ENCODE results near the gene PAFAH2. TPM values are rescaled to one million over a fixed set of nuclear protein-coding genes. Genes with fewer than 3 reads are reported as not detected.
"Not testable (repeated sequence)": the region's sequence is repeated elsewhere in the genome, so short reads cannot be mapped to it uniquely, and the experiment has no call there.

PAFAH2 gene
- total RNA-seq, 1 experiment from 2014 or later: 7.9 TPM

- H3K4me3 ChIP-seq: no peak overlapping the region
- H3K36me3 ChIP-seq: no peaks in the 10 kb centered on the region
- no peak overlapping the region for H3K27ac ChIP-seq
- no peaks in the 10 kb centered on the region for H3K27me3 ChIP-seq (replicated peaks)
- no peak for DNase-seq (ENCODE audit: low read depth in 1 of 2, low spot score in 2 of 2)
- H3K4me1 ChIP-seq (replicated peaks): no peaks in the 10 kb centered on the region
- H3K9me3 ChIP-seq (replicated peaks): no peaks in the 10 kb centered on the region
Measured at GRCh38 chr1:25933479-25934365, 64.1 kb downstream of the PAFAH2 start.

GRCh38 chr1:25932811-25933400 is 65.0 kb downstream of the PAFAH2 start:
- not testable (repeated sequence) for H3K27me3 ChIP-seq (replicated peaks); H3K4me3 ChIP-seq; H3K36me3 ChIP-seq; DNase-seq (ENCODE audit: low read depth in 1 of 2, low spot score in 2 of 2); H3K9me3 ChIP-seq (replicated peaks); H3K4me1 ChIP-seq (replicated peaks); H3K27ac ChIP-seq

DNA sequence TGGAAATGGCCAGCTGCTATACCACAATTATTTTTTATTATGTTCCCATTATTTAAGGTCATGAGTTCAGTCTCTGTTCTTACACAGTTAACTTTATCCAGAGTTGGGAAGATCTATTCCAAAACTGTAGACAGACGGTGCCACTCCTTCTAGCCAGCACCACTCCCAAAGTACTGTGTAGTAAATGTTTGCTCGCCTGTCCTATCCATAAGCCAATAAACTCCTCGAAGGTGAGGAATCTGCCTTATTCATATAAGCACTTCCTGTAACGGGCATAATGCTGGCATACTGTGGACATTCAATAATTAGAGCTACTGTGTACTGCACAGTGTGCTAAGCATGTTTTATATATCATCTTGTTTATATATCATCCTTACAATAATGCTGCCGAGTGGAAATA is 65.5 kb downstream of the PAFAH2 start:
- H3K4me3 ChIP-seq: no peak overlapping the region
- H3K27me3 ChIP-seq (replicated peaks): no peaks in the 10 kb centered on the region
- H3K27ac ChIP-seq: no peak overlapping the region
- no peaks in the 10 kb centered on the region for H3K4me1 ChIP-seq (replicated peaks)
- H3K9me3 ChIP-seq (replicated peaks): no peaks in the 10 kb centered on the region
- H3K36me3 ChIP-seq: no peaks in the 10 kb centered on the region
- no peak for DNase-seq (ENCODE audit: low read depth in 1 of 2, low spot score in 2 of 2)

- no peak for DNase-seq (ENCODE audit: low read depth in 1 of 2, low spot score in 2 of 2)
- H3K36me3 ChIP-seq: no peaks in the 10 kb centered on the region
- H3K9me3 ChIP-seq (replicated peaks): no peaks in the 10 kb centered on the region
- H3K4me3 ChIP-seq: no peak overlapping the region
- H3K4me1 ChIP-seq (replicated peaks): peaks cover 9% of the 10 kb centered on the region; the same call in 1 of the 2 replicates
- H3K27ac ChIP-seq: no peak overlapping the region
- H3K27me3 ChIP-seq (replicated peaks): no peaks in the 10 kb centered on the region
Measured at GRCh38 chr1:25929016-25929415, 68.8 kb downstream of the PAFAH2 start.

DNA sequence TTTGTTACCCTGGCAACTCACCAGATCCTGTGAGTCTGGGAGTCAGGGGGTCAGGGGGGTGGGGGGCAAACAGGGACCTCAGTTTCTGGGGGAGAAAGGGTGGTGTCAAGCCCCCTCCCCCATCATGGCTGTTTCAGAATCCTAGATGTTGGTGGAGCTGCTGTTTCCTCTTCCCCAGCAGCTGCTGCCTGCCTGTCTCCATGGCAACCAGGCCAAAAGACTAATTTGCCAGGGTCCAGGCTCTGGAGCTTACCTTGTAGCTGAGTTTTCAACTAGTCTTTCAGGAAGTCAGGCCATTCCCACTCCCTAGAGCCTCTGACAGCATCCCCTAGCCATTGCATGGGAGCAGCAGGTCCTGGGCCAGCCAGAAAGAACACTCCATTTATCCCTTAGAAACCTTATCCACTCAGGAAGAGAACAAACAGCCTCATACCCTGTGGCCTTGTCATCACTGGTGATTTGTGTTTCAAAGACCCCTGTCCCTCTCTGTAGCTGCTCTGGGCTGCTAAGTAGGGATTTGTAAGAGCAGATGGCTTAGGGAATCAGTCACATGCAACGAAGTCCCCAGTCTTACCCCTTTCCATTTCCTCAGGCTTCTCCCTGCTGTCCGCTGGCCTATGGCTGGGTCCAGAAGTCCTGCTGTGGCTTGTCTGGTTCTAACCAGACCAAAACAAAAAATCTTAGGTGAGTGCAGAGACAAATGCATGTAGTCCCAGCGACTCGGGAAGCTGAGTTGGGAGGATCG is 70.2 kb downstream of the PAFAH2 start:
- Histone ChIP-seq H3K4me3 (no peak overlapping the region), H3K4me1 (replicated peaks) (peaks cover 22% of the 10 kb centered on the region), H3K27ac (no peak overlapping the region), H3K27me3 (replicated peaks) (no peaks in the 10 kb centered on the region), H3K9me3 (replicated peaks) (no peaks in the 10 kb centered on the region), H3K36me3 (no peaks in the 10 kb centered on the region)
- no peak for DNase-seq (ENCODE audit: low read depth in 1 of 2, low spot score in 2 of 2)

GRCh38 chr1:25926731-25927496 is 70.9 kb downstream of the PAFAH2 start:
- H3K9me3 ChIP-seq (replicated peaks): no peaks in the 10 kb centered on the region
- no peak overlapping the region for H3K4me3 ChIP-seq
- no peaks in the 10 kb centered on the region for H3K36me3 ChIP-seq
- peaks cover 29% of the 10 kb centered on the region for H3K4me1 ChIP-seq (replicated peaks)
- H3K27me3 ChIP-seq (replicated peaks): no peaks in the 10 kb centered on the region
- no peak for DNase-seq (ENCODE audit: low read depth in 1 of 2, low spot score in 2 of 2)
- no peak overlapping the region for H3K27ac ChIP-seq

- Histone ChIP-seq H3K4me1 (replicated peaks) (peaks cover 31% of the 10 kb centered on the region), H3K9me3 (replicated peaks) (no peaks in the 10 kb centered on the region), H3K27me3 (replicated peaks) (no peaks in the 10 kb centered on the region)
Measured at GRCh38 chr1:25924454-25924853, 73.4 kb downstream of the PAFAH2 start.

GRCh38 chr1:25922971-25923552 is 74.8 kb downstream of the PAFAH2 start:
- Histone ChIP-seq H3K27me3 (replicated peaks) (no peaks in the 10 kb centered on the region), H3K4me3 (peak overlapping the region; percentile 40), H3K9me3 (replicated peaks) (no peaks in the 10 kb centered on the region), H3K36me3 (no peaks in the 10 kb centered on the region), H3K27ac (peak overlapping the region; percentile 49), H3K4me1 (replicated peaks) (peaks cover 31% of the 10 kb centered on the region)
- peak; percentile 49 to 55 for DNase-seq (ENCODE audit: low read depth in 1 of 2, low spot score in 2 of 2)

More at GRCh38 chr1:25924454-25924853, 73.4 kb downstream of the PAFAH2 start:
- no peak overlapping the region for H3K27ac ChIP-seq
- no peak for DNase-seq (ENCODE audit: low read depth in 1 of 2, low spot score in 2 of 2)
- H3K4me3 ChIP-seq: no peak overlapping the region
- H3K36me3 ChIP-seq: no peaks in the 10 kb centered on the region

DNA sequence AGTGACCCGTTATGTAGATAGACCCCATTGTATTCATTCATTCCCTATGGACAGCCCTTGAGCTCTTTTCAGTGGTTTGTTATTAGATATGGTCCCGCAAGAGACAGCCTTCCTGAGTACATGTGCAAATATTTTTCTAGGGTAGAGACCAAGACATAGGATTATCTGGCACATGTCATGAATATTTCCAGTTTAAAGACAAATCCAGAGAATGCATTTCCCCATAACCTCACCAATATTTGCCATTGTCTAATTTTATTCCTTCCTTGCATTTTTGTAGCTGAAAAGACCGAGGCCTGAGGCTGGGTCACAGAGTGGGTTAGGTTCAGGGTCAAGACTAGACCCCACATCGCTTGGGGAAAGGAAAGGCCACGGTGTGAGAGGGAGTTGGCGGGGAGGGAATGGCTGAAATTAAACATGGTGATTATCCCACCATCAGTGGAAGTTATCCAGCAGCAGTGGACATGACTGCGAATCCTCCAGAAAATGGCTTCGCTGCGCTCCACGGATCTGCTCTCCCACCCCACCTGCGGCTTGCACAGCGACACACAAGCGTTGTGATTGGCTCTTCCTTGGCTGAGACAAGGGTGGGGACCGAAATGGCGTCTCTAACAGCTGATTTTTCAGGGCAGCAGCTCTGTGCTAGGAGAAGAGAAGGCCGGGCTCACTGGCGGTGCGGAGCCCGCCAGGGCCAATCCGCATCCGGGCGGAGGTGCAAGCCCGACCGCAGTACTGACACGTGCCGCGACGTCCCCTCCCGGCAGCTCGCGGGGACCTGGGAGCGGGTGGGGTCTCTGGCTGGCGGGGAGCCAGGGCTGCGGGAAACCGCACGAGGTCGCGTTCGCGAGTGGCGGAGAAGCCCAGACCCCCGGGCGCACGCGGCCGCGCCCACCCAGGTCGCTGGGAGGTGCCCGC is 75.5 kb downstream of the PAFAH2 start:
- peak in 1 of 2 experiments; percentile 36 for DNase-seq (ENCODE audit: low read depth in 1 of 2, low spot score in 2 of 2)
- Histone ChIP-seq H3K4me3 (peak overlapping the region; percentile 40), H3K27ac (peak overlapping the region; percentile 49), H3K27me3 (replicated peaks) (no peaks in the 10 kb centered on the region), H3K9me3 (replicated peaks) (no peaks in the 10 kb centered on the region), H3K36me3 (no peaks in the 10 kb centered on the region), H3K4me1 (replicated peaks) (peaks cover 31% of the 10 kb centered on the region)

GRCh38 chr1:25918615-25919014 is 79.2 kb downstream of the PAFAH2 start:
- Histone ChIP-seq H3K27me3 (replicated peaks) (no peaks in the 10 kb centered on the region), H3K4me1 (replicated peaks) (peaks cover 19% of the 10 kb centered on the region), H3K27ac (no peak overlapping the region), H3K9me3 (replicated peaks) (no peaks in the 10 kb centered on the region), H3K36me3 (no peaks in the 10 kb centered on the region), H3K4me3 (no peak overlapping the region)
- DNase-seq (ENCODE audit: low read depth in 1 of 2, low spot score in 2 of 2): no peak

DNA sequence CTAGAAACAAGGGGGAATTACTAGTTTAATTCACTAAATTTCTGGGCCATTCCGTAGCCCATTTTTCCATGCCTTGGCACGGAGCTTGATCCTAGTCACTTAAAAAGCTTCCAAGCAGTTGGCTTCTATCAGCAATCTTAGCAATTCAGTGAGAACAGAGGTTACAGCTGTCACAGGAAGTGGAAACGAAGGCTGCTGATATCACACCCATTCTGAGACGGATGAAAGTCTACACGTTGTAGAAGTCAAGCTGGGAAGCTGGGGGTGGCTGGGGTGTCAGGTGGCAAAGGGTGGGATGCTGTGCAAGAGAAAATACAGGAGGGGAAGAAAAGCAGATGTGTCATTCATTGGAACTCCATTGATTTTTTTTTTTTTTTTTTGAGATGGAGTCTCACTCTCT is 79.9 kb downstream of the PAFAH2 start:
- H3K27ac ChIP-seq: no peak overlapping the region
- H3K4me3 ChIP-seq: no peak overlapping the region
- no peaks in the 10 kb centered on the region for H3K9me3 ChIP-seq (replicated peaks)
- no peak for DNase-seq (ENCODE audit: low read depth in 1 of 2, low spot score in 2 of 2)
- no peaks in the 10 kb centered on the region for H3K36me3 ChIP-seq
- peaks cover 13% of the 10 kb centered on the region for H3K4me1 ChIP-seq (replicated peaks)
- H3K27me3 ChIP-seq (replicated peaks): no peaks in the 10 kb centered on the region

DNA sequence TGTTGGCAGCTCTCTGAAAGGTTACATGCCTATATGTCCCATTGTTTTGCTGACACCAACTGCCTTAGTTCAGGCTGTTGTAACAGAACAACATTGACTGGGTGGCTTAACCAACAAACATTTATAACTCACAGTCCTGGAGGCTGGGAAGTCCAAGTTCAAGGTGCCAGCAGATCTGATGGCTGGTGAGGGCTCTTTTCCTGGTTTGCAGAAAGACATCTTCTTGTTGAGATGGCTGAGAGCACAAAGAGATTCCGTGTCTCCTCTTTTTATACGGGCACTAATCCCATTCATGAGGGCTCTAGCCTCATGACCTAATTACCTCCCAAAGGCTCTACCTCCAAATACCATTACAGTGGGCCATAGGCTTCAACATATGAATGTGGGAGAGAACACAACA is 81.4 kb downstream of the PAFAH2 start:
- H3K27ac ChIP-seq: no peak overlapping the region
- no peak for DNase-seq (ENCODE audit: low read depth in 1 of 2, low spot score in 2 of 2)

More for the DNA sequence above, 81.4 kb downstream of the PAFAH2 start:
- Histone ChIP-seq H3K4me3 (no peak overlapping the region), H3K9me3 (replicated peaks) (no peaks in the 10 kb centered on the region), H3K36me3 (no peaks in the 10 kb centered on the region), H3K27me3 (replicated peaks) (no peaks in the 10 kb centered on the region), H3K4me1 (replicated peaks) (peaks cover 7% of the 10 kb centered on the region; the same call in 1 of the 2 replicates)
